ENCODE results near the gene MECR.

DNA sequence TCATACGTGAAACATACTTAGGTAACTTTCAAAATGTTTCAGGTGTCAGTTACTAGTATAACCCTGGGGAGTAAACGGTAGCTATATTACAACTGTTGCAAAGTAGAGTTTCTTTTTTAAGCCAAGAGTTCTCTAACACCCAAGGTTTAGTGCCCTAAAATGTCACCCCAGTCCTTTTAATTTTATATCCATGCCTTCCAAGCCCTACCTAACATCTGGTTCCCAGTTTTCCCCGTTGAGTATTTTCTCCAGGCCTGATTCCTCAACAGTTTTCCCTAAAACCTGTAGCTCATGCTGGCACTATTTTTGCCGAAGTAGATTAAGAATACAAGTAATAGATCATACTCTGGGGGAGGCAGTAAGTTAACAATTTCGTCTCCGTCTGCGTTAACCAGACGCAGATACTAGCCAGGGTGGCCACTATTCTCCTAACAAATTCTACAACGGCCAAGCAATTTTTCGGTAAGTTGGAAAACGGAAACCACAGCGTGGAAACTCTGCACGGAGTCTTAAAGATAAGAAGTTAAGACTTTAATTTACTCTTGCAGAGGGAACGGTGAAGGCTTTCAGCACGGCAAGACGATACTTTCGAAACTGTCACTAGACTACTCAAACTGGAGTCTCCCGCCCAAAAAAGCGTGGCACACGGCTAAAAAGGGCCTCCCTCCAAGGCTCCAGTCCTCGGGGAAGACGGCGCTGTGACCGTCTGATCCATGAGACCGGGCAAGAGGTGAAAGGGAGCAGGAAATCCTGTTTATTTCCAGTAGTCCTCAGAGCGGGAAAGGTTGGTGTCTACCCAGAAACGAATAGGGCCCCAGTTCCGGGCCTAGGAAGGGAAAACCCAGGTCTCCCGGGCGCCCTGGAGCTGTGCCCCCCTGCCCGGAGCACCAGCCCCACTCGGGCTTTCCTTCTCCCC, 50.0 kb downstream of the MECR start:
- TF ChIP-seq, protein P1, sequence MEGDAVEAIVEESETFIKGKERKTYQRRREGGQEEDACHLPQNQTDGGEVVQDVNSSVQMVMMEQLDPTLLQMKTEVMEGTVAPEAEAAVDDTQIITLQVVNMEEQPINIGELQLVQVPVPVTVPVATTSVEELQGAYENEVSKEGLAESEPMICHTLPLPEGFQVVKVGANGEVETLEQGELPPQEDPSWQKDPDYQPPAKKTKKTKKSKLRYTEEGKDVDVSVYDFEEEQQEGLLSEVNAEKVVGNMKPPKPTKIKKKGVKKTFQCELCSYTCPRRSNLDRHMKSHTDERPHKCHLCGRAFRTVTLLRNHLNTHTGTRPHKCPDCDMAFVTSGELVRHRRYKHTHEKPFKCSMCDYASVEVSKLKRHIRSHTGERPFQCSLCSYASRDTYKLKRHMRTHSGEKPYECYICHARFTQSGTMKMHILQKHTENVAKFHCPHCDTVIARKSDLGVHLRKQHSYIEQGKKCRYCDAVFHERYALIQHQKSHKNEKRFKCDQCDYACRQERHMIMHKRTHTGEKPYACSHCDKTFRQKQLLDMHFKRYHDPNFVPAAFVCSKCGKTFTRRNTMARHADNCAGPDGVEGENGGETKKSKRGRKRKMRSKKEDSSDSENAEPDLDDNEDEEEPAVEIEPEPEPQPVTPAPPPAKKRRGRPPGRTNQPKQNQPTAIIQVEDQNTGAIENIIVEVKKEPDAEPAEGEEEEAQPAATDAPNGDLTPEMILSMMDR (optimal IDR thresholded peaks at IDR 0.05 in 1 of 3, IDR thresholded peaks at IDR 0.05 in 1 of 3, conservative IDR thresholded peaks at IDR 0.05 in 1 of 3; ENCODE audit: extremely low read depth in 1 of 3, insufficient read depth in 2 of 3, low read length in 3 of 3), result no peak
- TF ChIP-seq EZH2 (IDR thresholded peaks at IDR 0.05; ENCODE audit: low read length), result no peak

All from keratinocyte (primary cell).